T-helper 1 cell treated with Interleukin-12 subunit alpha and Interleukin-12 subunit beta and Interleukin-4 antibody, amounts not matched to agents 30 μg/mL and 1 μg/mL, for 36 hours (primary cell): ENCODE results near the gene OLFM3.

ENCODE experiments used
- H3K27ac Mint-ChIP-seq: one replicate; pipeline ENCODE4 v1.8.0; 2021; ENCODE audit warnings: mild to moderate bottlenecking, mixed read lengths
- H3K27me3 Mint-ChIP-seq: one replicate; pipeline ENCODE4 v1.8.0; 2021; ENCODE audit warnings: low read depth, mixed read lengths
- H3K36me3 Mint-ChIP-seq: one replicate; pipeline ENCODE4 v1.8.0; 2021; ENCODE audit warnings: low read depth, mixed read lengths
- H3K4me1 Mint-ChIP-seq: one replicate; pipeline ENCODE4 v1.8.0; 2021; ENCODE audit warnings: low read depth, mixed read lengths
- H3K4me3 Mint-ChIP-seq: one replicate; pipeline ENCODE4 v1.8.0; 2021; ENCODE audit warnings: mild to moderate bottlenecking, moderate library complexity, mixed read lengths
- H3K9me3 Mint-ChIP-seq: one replicate; pipeline ENCODE4 v1.8.0; 2021; ENCODE audit warnings: mixed read lengths

OLFM3 gene

DNA sequence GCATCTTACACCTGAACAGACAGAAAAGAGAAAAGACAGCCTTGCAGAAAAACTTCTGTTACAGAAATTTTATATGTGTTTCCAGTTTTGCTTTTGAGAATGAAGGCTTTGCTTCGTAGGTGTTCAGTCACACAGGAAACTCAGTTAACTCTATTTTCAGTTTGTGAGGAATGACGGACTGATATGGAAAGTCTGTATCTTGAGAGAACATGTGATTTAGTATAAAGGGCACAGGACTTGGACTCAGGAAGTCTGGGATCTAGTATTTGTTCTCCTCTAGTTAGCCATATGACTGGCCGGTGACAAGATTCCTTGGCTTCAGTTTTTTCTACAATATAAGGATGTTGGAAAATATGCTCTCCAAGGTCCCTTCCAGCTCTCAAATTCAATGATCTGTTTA, 149.1 kb downstream of the OLFM3 start:
- H3K36me3 Mint-ChIP-seq: no peaks in the 10 kb centered on the region
- H3K4me3 Mint-ChIP-seq: no peak overlapping the region
- no peaks in the 10 kb centered on the region for H3K4me1 Mint-ChIP-seq
- H3K27ac Mint-ChIP-seq: no peak overlapping the region
- no peaks in the 10 kb centered on the region for H3K9me3 Mint-ChIP-seq
- H3K27me3 Mint-ChIP-seq: peaks cover 7% of the 10 kb centered on the region

DNA sequence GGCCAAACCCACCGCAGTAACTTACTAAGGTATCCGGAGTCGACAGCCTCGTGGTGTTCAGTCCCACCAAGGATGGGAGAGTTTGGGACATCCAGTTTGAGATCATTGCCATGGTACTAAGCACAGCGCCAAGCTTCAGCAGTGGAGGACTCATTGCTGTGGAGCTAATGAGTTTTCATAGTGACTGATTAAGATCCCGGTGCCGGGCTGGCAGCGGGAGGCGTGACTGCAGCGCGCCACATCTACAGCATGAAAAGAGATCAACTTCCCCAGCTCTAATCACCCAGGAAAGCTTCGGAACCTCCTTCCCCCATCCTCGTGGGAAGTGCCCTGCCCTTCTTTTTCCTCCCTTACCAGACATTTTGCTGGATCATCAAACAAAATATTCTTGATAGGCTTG, 149.9 kb downstream of the OLFM3 start:
- H3K9me3 Mint-ChIP-seq: no peaks in the 10 kb centered on the region
- no peaks in the 10 kb centered on the region for H3K36me3 Mint-ChIP-seq
- H3K27me3 Mint-ChIP-seq: peaks cover 7% of the 10 kb centered on the region
- no peak overlapping the region for H3K4me3 Mint-ChIP-seq
- no peaks in the 10 kb centered on the region for H3K4me1 Mint-ChIP-seq
- H3K27ac Mint-ChIP-seq: no peak overlapping the region

DNA sequence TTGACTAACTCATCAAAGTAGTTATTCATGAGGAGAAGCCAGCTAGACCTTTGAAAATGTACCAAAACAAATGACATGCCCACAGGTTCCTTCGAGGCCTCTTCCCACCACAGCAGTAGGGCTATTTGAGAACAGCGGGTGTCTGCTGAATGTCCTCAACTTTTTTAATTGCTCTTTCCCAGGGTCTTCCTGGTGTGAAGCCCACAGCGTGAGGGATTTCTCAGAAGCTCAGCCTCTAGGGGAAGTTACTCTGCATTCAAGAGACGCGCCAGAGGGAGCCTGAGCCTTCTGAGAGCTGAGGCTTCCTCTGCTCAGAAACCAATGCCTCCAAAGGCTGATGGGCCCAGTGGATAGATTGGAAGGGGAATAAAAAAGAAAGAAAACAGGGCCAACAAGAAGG, 153.6 kb downstream of the OLFM3 start:
- Mint-ChIP-seq H3K4me3 (no peak overlapping the region), H3K27ac (no peak overlapping the region), H3K9me3 (no peaks in the 10 kb centered on the region), H3K4me1 (no peaks in the 10 kb centered on the region), H3K36me3 (no peaks in the 10 kb centered on the region), H3K27me3 (peaks cover 7% of the 10 kb centered on the region)

DNA sequence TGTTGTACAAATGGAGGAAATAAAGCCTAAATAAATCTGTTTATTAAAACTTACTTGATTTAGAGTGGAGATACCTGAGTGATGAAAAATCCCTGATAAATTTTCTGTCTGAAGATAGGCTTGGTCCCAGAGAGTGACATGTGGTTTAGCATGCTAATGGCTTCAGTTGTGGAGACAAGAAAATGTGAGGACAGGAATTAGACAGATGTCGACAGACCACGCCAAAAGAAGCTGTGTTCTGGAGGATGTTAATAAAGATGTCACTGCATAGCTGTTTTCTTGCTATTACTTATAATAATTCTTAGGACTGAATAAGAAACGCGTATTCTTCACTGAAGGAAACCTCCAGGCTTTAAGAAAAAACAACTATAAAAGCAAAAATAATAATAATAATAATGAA, 154.9 kb downstream of the OLFM3 start:
- no peak overlapping the region for H3K27ac Mint-ChIP-seq
- no peaks in the 10 kb centered on the region for H3K4me1 Mint-ChIP-seq
- no peaks in the 10 kb centered on the region for H3K36me3 Mint-ChIP-seq
- no peaks in the 10 kb centered on the region for H3K9me3 Mint-ChIP-seq
- H3K4me3 Mint-ChIP-seq: no peak overlapping the region
- peaks cover 7% of the 10 kb centered on the region for H3K27me3 Mint-ChIP-seq

DNA sequence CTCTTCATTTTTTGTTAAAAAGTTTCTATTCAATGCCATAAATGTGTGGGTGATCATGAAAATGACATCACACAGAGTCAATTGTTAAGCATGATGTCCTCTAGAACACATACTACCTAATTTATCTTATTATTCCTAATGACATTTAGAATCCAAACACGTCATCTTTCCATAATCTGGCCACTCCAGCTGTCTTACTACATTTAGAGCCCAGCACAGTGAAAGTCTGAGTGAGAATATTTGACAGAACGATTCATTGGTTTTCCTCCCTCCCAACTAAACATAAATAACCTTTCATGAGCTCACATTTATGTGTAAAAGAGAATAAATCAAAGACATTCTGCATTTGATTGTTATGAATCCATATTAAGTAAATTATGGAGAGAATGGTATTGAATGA, 160.7 kb downstream of the OLFM3 start:
- Mint-ChIP-seq H3K27ac (no peak overlapping the region), H3K4me3 (no peak overlapping the region), H3K36me3 (no peaks in the 10 kb centered on the region), H3K4me1 (no peaks in the 10 kb centered on the region), H3K27me3 (no peaks in the 10 kb centered on the region), H3K9me3 (no peaks in the 10 kb centered on the region)

DNA sequence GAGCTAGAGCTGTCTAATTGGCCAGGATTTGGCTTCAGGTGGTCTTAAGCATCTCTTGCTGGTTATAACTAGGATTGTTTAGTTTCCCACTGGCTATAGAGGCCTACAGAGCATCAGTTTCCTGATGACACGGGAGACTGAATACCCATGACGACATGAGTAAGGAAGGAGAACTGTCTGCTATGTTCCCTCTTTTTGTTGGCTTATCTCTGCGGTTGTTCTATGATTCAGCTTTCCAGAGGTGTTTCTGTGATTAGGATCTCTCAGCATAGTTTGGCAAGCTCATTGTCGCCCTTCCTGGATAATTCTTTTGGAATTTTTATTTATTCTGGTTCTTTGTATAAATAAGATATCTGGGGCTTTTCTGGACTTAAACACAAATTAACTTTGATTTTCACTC, 163.4 kb downstream of the OLFM3 start:
- Mint-ChIP-seq H3K9me3 (no peaks in the 10 kb centered on the region), H3K27ac (no peak overlapping the region), H3K36me3 (no peaks in the 10 kb centered on the region), H3K4me1 (no peaks in the 10 kb centered on the region), H3K4me3 (no peak overlapping the region), H3K27me3 (no peaks in the 10 kb centered on the region)

DNA sequence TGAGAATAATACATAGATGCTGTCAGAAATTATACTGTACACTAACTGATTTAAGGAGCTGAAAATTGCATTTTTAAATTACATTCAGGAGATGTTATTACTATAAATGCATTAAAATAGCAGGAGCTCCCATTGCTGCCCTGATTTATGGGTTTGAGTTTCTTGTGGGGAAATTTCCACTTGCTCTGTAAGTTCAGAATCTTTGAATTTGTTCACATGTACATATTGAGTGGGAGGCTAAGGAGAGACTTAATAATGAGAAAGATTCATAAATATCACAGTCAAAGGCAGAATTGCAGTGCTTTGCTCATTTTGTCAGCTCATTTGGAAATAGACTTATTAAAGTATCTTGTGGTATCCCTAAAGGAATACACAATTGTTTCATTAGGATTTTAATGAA, 170.3 kb downstream of the OLFM3 start:
- Mint-ChIP-seq H3K27ac (no peak overlapping the region), H3K4me3 (no peak overlapping the region), H3K4me1 (no peaks in the 10 kb centered on the region), H3K27me3 (no peaks in the 10 kb centered on the region), H3K9me3 (no peaks in the 10 kb centered on the region), H3K36me3 (no peaks in the 10 kb centered on the region)

DNA sequence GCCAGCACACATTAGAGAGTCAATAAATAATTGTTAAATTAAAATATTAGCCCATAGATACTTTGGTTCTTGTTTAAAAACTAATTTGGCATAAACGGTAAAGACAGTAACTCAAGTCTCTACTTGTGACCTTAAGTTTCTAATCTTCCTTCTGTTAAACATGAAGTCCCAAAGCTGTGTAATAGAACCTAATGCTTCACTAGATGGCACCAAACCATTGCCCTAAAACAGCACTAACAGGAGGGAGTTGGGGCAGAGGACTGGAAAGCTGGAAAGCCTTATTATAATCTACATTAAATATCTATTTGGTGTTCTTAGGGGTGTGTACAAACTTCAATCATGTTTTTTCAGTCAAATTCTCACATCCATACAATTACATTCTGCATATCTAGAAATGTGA, 176.7 kb downstream of the OLFM3 start:
- Mint-ChIP-seq H3K4me3 (no peak overlapping the region), H3K27ac (no peak overlapping the region), H3K27me3 (no peaks in the 10 kb centered on the region), H3K4me1 (no peaks in the 10 kb centered on the region), H3K9me3 (no peaks in the 10 kb centered on the region), H3K36me3 (no peaks in the 10 kb centered on the region)

DNA sequence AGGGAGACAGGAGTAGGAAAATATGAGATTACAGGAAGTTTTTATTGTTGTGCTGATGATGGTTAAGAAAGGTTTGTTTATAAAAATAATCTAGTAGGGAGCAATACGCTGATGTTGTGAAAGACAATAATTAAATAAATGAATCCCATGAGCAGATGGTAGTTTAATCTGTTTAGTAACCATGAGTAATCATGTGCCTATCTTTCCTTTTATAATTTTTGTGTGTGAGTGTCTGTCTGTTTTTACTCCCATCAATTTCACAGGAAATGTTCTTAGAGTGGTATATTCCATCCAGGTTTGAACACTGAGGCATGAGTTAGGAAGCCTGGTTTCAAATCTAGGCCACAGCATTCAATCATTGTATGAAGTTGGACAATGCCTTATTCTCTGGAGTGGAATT, 180.5 kb downstream of the OLFM3 start:
- no peaks in the 10 kb centered on the region for H3K4me1 Mint-ChIP-seq
- no peak overlapping the region for H3K4me3 Mint-ChIP-seq
- no peaks in the 10 kb centered on the region for H3K36me3 Mint-ChIP-seq
- no peaks in the 10 kb centered on the region for H3K9me3 Mint-ChIP-seq
- no peaks in the 10 kb centered on the region for H3K27me3 Mint-ChIP-seq
- H3K27ac Mint-ChIP-seq: no peak overlapping the region

DNA sequence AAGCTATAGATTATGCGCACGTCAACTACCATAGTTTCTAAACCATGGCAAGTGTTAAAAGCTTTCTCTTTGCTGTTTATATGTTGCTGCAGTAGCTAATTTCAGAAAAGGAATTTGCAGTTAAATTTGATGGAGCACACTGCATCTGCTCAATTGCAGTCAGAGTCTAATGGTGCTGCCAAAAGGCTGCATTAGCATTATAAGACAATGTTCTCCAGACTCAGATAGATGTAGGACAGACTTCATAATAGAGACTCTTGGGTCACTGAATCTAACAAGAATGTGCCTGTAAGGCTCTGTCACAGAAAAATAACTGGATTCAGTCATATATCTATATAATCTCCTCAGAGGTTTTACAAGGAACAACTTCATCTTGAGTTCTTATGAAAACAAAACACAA, 198.3 kb downstream of the OLFM3 start:
- Mint-ChIP-seq H3K9me3 (no peaks in the 10 kb centered on the region), H3K4me3 (no peak overlapping the region), H3K27ac (no peak overlapping the region)

DNA sequence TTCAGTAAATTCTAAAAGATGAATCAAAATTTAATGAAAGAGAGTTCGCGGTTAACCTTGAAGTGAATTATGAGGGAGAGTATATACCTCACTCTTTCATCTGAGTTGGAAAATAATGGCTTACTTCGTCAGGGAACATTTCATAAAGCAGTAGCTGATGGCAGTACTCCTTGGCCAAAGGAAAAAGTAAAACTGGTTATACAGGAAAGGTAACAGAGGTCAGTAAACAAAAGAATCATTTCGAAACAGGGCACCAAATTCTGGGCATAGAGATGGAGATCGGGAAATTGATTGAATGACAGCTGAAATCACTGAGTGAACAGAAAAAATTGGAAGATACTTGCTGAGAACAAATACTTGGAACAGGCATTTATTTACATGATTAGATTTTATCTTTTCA, 199.0 kb downstream of the OLFM3 start:
- Mint-ChIP-seq H3K4me3 (no peak overlapping the region), H3K9me3 (no peaks in the 10 kb centered on the region), H3K27ac (no peak overlapping the region), H3K27me3 (no peaks in the 10 kb centered on the region), H3K36me3 (no peaks in the 10 kb centered on the region), H3K4me1 (no peaks in the 10 kb centered on the region)

More for the DNA sequence above, 198.3 kb downstream of the OLFM3 start:
- no peaks in the 10 kb centered on the region for H3K36me3 Mint-ChIP-seq
- H3K4me1 Mint-ChIP-seq: no peaks in the 10 kb centered on the region
- H3K27me3 Mint-ChIP-seq: no peaks in the 10 kb centered on the region

DNA sequence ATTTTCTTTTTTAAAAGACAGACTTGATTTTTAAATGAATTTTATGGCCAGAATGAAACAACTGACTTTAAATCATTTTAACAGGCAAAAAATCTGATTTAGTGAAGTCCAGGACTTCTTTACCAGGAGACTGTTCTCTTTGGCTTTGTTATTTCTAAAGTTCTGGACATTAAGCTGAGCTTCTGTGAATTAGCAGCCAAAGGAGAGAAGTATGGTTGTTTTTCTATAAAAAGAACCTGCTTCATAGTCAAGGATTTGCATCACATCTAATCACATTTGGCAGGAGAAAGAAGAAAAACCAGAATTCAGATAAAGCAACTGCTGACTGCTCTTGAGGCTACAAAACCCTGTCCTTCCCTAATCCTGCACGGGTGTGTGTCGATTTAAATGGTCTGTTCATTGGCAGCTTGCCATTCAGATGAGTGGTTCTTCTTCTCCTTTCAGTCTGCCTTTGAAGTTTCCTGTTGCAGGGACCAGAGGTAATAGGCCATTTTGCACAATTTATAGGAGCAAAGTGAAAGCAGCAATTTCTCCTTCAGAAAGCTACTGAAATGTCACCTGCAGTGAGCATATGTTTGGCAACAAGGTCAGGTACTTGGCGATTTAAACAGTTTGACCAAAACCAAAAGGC, 215.4 kb downstream of the OLFM3 start:
- no peaks in the 10 kb centered on the region for H3K36me3 Mint-ChIP-seq
- H3K27ac Mint-ChIP-seq: no peak overlapping the region
- H3K4me1 Mint-ChIP-seq: no peaks in the 10 kb centered on the region
- H3K9me3 Mint-ChIP-seq: no peaks in the 10 kb centered on the region
- no peaks in the 10 kb centered on the region for H3K27me3 Mint-ChIP-seq
- H3K4me3 Mint-ChIP-seq: no peak overlapping the region

DNA sequence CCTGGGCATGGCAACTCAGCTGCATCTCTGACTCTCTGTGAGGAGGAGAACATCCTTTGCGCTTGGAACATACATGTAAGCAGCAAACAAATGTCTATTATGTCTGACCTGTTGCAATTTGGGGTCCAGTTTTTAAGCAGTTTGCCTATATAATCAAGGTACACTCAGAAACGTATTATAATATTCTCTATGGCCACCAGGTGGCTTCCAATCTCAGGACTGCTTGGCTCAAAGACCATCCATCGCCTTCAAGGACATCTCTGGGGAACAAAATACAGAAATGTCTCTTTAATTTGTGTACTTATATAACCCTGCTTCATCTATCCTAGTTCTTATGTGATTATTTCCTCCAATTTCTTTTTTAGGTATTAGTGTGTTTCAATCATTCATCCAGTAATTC, 227.2 kb downstream of the OLFM3 start:
- Mint-ChIP-seq H3K4me1 (no peaks in the 10 kb centered on the region), H3K4me3 (no peak overlapping the region), H3K27ac (no peak overlapping the region), H3K36me3 (no peaks in the 10 kb centered on the region), H3K9me3 (no peaks in the 10 kb centered on the region), H3K27me3 (no peaks in the 10 kb centered on the region)

DNA sequence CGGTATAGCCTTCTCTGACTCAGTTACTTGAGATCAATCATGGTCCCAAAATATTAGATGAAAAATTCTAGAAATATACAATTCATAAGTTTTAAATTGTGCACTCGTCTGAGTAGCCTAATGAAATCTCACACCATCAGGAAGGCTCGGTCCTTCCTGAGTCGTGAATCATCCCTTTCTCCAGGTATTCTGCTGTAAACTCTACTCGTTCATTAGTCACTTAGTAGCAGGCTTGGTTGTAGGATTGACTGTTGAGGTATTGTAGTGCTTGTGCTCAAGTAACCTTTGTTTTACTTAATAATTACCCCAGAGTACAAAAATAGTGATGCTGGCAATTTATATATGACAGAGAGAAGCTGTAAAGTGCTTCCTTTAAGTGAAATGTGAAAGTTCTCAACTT, 238.7 kb downstream of the OLFM3 start:
- Mint-ChIP-seq H3K4me3 (no peak overlapping the region), H3K27me3 (no peaks in the 10 kb centered on the region), H3K4me1 (no peaks in the 10 kb centered on the region), H3K27ac (no peak overlapping the region), H3K9me3 (no peaks in the 10 kb centered on the region), H3K36me3 (no peaks in the 10 kb centered on the region)

DNA sequence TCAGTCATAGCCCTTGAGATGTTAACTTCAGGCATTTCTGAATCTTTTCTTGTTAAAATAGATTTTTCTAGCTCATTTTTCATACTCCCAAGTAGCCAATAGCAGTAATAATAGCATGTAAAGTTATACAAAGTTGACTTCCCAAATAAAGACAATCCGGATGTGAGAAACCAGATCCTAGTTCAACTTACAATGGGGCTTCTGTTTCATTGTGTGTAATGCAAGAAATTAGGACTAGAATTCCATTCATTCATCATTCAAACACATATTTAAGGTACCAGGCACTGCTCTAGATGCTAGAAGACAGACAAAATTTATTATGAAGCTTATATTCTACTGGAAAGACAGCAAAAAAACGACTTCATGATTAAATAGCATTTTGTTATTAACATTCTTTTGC, 240.3 kb downstream of the OLFM3 start:
- Mint-ChIP-seq H3K27me3 (no peaks in the 10 kb centered on the region), H3K36me3 (no peaks in the 10 kb centered on the region), H3K27ac (no peak overlapping the region), H3K4me3 (no peak overlapping the region), H3K9me3 (no peaks in the 10 kb centered on the region), H3K4me1 (no peaks in the 10 kb centered on the region)
